ENCODE data around the gene SAT2. TPM values are rescaled to one million over a fixed set of nuclear protein-coding genes. Genes with fewer than 3 reads are reported as not detected.

Gene SAT2
- total and polyA plus RNA-seq, 2 of the 13 experiments (the other 11 are each of a cell fraction or from before 2014, with no cell fraction given): 37.6 to 93.7 TPM

DNA sequence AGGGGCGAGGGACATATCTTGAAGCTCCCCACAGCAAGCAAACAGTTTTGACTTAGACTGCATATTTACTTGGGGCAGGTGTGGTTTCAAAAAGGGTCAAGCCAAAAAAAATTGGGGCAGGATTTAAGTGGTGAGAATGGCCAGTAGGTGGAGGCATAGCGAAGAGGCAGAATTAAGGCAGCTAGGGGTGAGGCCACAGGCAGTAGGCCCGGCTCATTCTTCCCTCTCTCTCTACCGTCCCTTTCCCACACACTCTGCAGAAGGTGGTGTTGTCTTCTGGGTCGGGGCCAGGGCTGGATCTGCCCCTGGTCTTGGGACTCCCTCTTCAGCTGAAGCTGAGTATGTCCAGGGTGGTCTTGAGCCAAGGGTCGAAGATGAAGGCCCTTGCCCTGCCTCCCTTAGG is 4.9 kb upstream of the SAT2 start:
- Histone ChIP-seq H3K4me2 (ENCODE audit: low read depth, low read length) (peak overlapping the region; percentile 86; the same call in 1 of the 2 replicates), H3K79me2 (ENCODE audit: insufficient read depth, low read length) (peaks cover under 1% of the 10 kb centered on the region), H4K20me1 (ENCODE audit: insufficient read depth, low read length) (no peaks in the 10 kb centered on the region), H3K4me1 (ENCODE audit: insufficient read depth, low read length) (peaks cover 55% of the 10 kb centered on the region), H3K27ac (ENCODE audit: extremely low read length, insufficient read depth, low read length) (peak overlapping the region; percentile 46), H3K27me3 (ENCODE audit: control insufficient read depth in 1 of 2, insufficient read depth in 2 of 2, low read length in 2 of 2) (no peaks in the 10 kb centered on the region; a peak in 1 of 5 replicates), H3K4me3 (replicated peaks in 1 of 3; ENCODE audit: insufficient read depth in 1 of 3, low read depth in 2 of 3, low read length in 3 of 3) (no peak overlapping the region), H3K9ac (ENCODE audit: insufficient read depth, low read depth, low read length) (no peak overlapping the region), H3K36me3 (replicated peaks in 1 of 2; ENCODE audit: control insufficient read depth in 1 of 2, insufficient read depth in 2 of 2, low read length in 2 of 2) (no peaks in the 10 kb centered on the region), H3K9me3 (ENCODE audit: low read length) (no peaks in the 10 kb centered on the region), H2AFZ (ENCODE audit: low read length) (no peak overlapping the region)
- ChIA-PET POLR2A (interaction anchor here (1.3 to 4.4 kb wide), 5 partner anchors 17 to 54 kb away, joined by 4 to 56 read pairs (median 21); partner anchors contain the start of genes ATP1B2, CD68, FXR2 and MPDU1), CTCF (ENCODE audit: low intra/inter-chr PET ratio, low total read pairs) (interaction anchor here (1.6 kb wide), 1 partner anchor 41 kb away, joined by 5 read pairs; no protein-coding TSS in a partner anchor)
- ATAC-seq (peak; percentile 37), DNase-seq (ENCODE audit: low spot score) (no peak), FAIRE-seq (no peak)
- WGBS (ENCODE audit: low lambda C conversion rate): 42% methylated on average over 5 of the region's 6 CpGs
- intact Hi-C loops (cut with micrococcal nuclease; ENCODE audit: unreplicated experiment) (loop anchor here (5.0 kb wide), 2 partner anchors 40 to 55 kb away; partner anchors contain the start of genes TP53 and WRAP53), in situ Hi-C loops (cut with HindIII; ENCODE audit: extremely low pct_ligation_motif_present, low pct_unique_long_range_greater_than_20kb) (loop anchor here (5.0 kb wide), 2 partner anchors 55 to 85 kb away; partner anchors contain the start of genes DNAH2, TP53 and WRAP53)
- BruUV-seq (replicated peaks): no TSS peak
- TF ChIP-seq PTBP1 (IDR thresholded peaks at IDR 0.05; ENCODE audit: low read depth, low read length, poor library complexity, severe bottlenecking) (no peak), NFIC (IDR thresholded peaks at IDR 0.05; ENCODE audit: low read length) (no peak), NR3C1 (CRISPR knock-in tag; IDR thresholded peaks at IDR 0.05) (no peak)
- TF ChIP-seq, protein P1, sequence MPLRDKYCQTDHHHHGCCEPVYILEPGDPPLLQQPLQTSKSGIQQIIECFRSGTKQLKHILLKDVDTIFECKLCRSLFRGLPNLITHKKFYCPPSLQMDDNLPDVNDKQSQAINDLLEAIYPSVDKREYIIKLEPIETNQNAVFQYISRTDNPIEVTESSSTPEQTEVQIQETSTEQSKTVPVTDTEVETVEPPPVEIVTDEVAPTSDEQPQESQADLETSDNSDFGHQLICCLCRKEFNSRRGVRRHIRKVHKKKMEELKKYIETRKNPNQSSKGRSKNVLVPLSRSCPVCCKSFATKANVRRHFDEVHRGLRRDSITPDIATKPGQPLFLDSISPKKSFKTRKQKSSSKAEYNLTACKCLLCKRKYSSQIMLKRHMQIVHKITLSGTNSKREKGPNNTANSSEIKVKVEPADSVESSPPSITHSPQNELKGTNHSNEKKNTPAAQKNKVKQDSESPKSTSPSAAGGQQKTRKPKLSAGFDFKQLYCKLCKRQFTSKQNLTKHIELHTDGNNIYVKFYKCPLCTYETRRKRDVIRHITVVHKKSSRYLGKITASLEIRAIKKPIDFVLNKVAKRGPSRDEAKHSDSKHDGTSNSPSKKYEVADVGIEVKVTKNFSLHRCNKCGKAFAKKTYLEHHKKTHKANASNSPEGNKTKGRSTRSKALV (CRISPR knock-in tag; IDR thresholded peaks at IDR 0.05): no peak
- TF ChIP-seq, protein P2, sequence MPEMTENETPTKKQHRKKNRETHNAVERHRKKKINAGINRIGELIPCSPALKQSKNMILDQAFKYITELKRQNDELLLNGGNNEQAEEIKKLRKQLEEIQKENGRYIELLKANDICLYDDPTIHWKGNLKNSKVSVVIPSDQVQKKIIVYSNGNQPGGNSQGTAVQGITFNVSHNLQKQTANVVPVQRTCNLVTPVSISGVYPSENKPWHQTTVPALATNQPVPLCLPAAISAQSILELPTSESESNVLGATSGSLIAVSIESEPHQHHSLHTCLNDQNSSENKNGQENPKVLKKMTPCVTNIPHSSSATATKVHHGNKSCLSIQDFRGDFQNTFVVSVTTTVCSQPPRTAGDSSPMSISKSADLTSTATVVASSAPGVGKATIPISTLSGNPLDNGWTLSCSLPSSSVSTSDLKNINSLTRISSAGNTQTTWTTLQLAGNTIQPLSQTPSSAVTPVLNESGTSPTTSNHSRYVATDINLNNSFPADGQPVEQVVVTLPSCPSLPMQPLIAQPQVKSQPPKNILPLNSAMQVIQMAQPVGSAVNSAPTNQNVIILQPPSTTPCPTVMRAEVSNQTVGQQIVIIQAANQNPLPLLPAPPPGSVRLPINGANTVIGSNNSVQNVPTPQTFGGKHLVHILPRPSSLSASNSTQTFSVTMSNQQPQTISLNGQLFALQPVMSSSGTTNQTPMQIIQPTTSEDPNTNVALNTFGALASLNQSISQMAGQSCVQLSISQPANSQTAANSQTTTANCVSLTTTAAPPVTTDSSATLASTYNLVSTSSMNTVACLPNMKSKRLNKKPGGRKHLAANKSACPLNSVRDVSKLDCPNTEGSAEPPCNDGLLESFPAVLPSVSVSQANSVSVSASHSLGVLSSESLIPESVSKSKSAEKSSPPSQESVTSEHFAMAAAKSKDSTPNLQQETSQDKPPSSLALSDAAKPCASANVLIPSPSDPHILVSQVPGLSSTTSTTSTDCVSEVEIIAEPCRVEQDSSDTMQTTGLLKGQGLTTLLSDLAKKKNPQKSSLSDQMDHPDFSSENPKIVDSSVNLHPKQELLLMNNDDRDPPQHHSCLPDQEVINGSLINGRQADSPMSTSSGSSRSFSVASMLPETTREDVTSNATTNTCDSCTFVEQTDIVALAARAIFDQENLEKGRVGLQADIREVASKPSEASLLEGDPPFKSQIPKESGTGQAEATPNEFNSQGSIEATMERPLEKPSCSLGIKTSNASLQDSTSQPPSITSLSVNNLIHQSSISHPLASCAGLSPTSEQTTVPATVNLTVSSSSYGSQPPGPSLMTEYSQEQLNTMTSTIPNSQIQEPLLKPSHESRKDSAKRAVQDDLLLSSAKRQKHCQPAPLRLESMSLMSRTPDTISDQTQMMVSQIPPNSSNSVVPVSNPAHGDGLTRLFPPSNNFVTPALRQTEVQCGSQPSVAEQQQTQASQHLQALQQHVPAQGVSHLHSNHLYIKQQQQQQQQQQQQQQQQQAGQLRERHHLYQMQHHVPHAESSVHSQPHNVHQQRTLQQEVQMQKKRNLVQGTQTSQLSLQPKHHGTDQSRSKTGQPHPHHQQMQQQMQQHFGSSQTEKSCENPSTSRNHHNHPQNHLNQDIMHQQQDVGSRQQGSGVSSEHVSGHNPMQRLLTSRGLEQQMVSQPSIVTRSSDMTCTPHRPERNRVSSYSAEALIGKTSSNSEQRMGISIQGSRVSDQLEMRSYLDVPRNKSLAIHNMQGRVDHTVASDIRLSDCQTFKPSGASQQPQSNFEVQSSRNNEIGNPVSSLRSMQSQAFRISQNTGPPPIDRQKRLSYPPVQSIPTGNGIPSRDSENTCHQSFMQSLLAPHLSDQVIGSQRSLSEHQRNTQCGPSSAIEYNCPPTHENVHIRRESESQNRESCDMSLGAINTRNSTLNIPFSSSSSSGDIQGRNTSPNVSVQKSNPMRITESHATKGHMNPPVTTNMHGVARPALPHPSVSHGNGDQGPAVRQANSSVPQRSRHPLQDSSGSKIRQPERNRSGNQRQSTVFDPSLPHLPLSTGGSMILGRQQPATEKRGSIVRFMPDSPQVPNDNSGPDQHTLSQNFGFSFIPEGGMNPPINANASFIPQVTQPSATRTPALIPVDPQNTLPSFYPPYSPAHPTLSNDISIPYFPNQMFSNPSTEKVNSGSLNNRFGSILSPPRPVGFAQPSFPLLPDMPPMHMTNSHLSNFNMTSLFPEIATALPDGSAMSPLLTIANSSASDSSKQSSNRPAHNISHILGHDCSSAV (CRISPR knock-in tag; IDR thresholded peaks at IDR 0.05; ENCODE audit: borderline replicate concordance): no peak
- TF ChIP-seq, protein P3, sequence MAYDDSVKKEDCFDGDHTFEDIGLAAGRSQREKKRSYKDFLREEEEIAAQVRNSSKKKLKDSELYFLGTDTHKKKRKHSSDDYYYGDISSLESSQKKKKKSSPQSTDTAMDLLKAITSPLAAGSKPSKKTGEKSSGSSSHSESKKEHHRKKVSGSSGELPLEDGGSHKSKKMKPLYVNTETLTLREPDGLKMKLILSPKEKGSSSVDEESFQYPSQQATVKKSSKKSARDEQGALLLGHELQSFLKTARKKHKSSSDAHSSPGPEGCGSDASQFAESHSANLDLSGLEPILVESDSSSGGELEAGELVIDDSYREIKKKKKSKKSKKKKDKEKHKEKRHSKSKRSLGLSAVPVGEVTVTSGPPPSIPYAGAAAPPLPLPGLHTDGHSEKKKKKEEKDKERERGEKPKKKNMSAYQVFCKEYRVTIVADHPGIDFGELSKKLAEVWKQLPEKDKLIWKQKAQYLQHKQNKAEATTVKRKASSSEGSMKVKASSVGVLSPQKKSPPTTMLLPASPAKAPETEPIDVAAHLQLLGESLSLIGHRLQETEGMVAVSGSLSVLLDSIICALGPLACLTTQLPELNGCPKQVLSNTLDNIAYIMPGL (CRISPR knock-in tag; IDR thresholded peaks at IDR 0.05; ENCODE audit: borderline replicate concordance in 1 of 2, low read depth in 1 of 2): 0 out of 4 replicates have a peak, but pooled peaks of 1 of the 2 experiments have one; percentile 12
- TF ChIP-seq, protein P4, sequence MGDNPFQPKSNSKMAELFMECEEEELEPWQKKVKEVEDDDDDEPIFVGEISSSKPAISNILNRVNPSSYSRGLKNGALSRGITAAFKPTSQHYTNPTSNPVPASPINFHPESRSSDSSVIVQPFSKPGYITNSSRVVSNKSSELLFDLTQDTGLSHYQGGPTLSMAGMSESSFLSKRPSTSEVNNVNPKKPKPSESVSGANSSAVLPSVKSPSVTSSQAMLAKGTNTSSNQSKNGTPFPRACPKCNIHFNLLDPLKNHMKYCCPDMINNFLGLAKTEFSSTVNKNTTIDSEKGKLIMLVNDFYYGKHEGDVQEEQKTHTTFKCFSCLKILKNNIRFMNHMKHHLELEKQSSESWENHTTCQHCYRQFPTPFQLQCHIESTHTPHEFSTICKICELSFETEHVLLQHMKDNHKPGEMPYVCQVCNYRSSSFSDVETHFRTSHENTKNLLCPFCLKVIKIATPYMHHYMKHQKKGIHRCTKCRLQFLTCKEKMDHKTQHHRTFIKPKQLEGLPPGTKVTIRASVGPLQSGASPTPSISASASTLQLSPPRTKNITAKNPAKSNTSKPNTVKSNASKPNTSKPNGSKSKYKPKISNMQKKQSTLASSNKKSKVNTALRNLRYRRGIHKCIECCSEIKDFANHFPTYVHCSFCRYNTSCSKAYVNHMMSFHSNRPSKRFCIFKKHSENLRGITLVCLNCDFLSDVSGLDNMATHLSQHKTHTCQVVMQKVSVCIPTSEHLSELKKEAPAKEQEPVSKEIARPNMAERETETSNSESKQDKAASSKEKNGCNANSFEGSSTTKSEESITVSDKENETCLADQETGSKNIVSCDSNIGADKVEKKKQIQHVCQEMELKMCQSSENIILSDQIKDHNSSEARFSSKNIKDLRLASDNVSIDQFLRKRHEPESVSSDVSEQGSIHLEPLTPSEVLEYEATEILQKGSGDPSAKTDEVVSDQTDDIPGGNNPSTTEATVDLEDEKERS (CRISPR knock-in tag; IDR thresholded peaks at IDR 0.05): no peak

Measured in HepG2 (cell line).